ENCODE data around the gene NDUFV2. TPM values are rescaled to one million over a fixed set of nuclear protein-coding genes. Genes with fewer than 3 reads are reported as not detected.

The NDUFV2 gene
- total and polyA plus RNA-seq, 12 donors, result 362 to 1,061 (median 482) TPM

DNA sequence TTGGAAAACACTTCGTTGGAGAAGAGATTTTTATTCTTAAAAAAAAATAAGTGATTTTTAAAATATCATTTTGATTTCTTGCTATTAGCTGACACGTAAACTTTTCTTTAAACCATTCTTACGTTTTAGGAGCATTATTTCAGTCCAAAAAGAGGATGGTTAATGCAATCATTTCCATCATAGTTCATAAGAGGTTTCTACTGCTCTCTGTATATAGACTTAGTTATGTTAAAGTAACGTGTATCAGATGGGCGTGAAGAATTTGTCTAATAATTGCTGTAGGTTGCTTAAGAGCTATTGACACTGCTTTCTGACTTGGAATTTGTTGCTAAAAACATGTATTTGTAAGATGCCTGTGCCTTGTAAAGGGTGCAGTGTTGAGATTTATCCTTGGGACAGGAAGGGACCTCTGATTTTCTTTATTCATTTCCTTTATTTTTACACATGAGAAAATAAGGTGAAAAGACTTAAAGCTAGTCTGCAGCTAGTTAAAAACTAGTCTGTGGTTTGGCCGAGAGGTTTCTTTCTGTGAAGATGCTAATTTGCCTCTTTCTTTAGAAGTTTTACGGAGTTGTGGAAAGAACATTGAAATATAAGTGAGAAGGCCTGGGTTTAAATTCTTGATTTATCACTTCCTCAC, 37.0 kb downstream of the NDUFV2 start:
- ATAC-seq (no peak), DNase-seq (no peak)
- TF ChIP-seq, protein P1, sequence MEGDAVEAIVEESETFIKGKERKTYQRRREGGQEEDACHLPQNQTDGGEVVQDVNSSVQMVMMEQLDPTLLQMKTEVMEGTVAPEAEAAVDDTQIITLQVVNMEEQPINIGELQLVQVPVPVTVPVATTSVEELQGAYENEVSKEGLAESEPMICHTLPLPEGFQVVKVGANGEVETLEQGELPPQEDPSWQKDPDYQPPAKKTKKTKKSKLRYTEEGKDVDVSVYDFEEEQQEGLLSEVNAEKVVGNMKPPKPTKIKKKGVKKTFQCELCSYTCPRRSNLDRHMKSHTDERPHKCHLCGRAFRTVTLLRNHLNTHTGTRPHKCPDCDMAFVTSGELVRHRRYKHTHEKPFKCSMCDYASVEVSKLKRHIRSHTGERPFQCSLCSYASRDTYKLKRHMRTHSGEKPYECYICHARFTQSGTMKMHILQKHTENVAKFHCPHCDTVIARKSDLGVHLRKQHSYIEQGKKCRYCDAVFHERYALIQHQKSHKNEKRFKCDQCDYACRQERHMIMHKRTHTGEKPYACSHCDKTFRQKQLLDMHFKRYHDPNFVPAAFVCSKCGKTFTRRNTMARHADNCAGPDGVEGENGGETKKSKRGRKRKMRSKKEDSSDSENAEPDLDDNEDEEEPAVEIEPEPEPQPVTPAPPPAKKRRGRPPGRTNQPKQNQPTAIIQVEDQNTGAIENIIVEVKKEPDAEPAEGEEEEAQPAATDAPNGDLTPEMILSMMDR (IDR thresholded peaks at IDR 0.05), result no peak
- Histone ChIP-seq H3K36me3 (peaks cover 0 to 9% (median 0%) of the 10 kb centered on the region in 9 donors), H3K27ac (peak overlapping the region in 7 of 10 donors; percentile 2 to 96 (median 91)), H3K9me3 (no peaks in the 10 kb centered on the region), H3K4me1 (peaks cover 0 to 84% (median 68%) of the 10 kb centered on the region in 9 donors), H3K4me3 (peak overlapping the region in 7 of 10 donors; percentile 7 to 87 (median 72)), H3K27me3 (no peaks in the 10 kb centered on the region)
- intact Hi-C loops (cut with DNase I), result loop anchor here in 4 of 10 donors (5.0 kb wide), 2 partner anchors 32 to 37 kb away; partner anchors contain the start of gene NDUFV2 (in 3 of the 4)
- WGBS, 2 donors, result 45 to 56% methylated on average over 7 of the region's 7 CpGs

DNA sequence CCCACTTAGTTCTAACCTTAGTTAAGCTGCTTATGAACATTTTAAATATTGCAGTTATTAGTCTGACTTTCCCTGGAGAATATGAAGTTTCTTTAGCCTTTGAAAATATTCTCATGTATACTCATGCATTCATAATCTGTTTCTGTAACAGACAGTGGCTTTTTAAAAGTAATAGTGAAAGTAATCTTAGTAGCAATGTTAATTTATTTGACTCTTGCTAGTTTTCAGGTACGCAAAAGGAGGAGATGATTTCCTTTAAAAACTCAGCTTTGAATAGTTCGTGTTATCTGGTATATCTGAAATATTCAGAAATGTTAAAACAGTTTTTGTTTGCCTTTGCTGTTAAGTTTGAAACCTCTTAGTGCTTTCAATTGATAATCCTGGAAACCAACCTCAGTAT, 37.9 kb downstream of the NDUFV2 start:
- H3K4me1 ChIP-seq, result peaks cover 0 to 84% (median 71%) of the 10 kb centered on the region in 9 donors
- H3K36me3 ChIP-seq, result peaks cover 0 to under 1% (median 0%) of the 10 kb centered on the region in 9 donors
- H3K4me3 ChIP-seq, result peak overlapping the region in 4 of 10 donors; percentile 68 to 87 (median 79)
- no peak for DNase-seq
- 50 to 59% methylated on average over 2 of the region's 2 CpGs for WGBS, 2 donors
- H3K27me3 ChIP-seq, result no peaks in the 10 kb centered on the region
- no peaks in the 10 kb centered on the region for H3K9me3 ChIP-seq
- intact Hi-C loops (cut with DNase I), result loop anchor here in 1 of 10 donors (5.0 kb wide), 1 partner anchor 33 kb away; no protein-coding TSS in a partner anchor
- peak overlapping the region in 4 of 10 donors; percentile 3 to 93 (median 63) for H3K27ac ChIP-seq
- TF ChIP-seq, protein P1 (IDR thresholded peaks at IDR 0.05), result no peak
- ATAC-seq, result no peak

DNA sequence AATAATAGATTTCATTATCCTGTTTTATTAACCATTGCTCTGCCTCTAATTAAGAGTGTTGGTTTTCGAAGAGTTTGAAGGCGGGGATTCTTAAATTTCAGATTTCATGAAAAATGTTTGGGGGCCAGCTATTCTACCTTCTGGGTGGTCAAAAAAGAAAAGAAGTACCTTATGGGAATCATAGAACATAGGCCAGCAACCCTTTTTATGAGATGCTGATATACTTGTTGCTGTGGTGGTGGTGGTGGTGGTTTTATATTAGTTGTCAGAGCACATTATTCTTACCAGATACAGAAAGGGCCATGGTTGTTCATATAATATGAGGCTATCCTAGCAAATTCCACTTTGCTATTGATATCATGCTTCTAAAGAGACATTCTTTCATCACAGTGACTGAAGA, 38.5 kb downstream of the NDUFV2 start:
- Histone ChIP-seq H3K9me3 (no peaks in the 10 kb centered on the region), H3K4me1 (peaks cover 0 to 84% (median 71%) of the 10 kb centered on the region in 9 donors), H3K27me3 (no peaks in the 10 kb centered on the region), H3K36me3 (no peaks in the 10 kb centered on the region), H3K4me3 (no peak overlapping the region), H3K27ac (peak overlapping the region in 1 of 10 donors; percentile 93)
- TF ChIP-seq, protein P1 (IDR thresholded peaks at IDR 0.05), result no peak
- no peak for DNase-seq
- 96 to 97% methylated on average over 2 of the region's 2 CpGs for WGBS, 2 donors
- intact Hi-C loops (cut with DNase I), result loop anchor here in 1 of 10 donors (5.0 kb wide), 1 partner anchor 34 kb away; no protein-coding TSS in a partner anchor
- ATAC-seq, result no peak

DNA sequence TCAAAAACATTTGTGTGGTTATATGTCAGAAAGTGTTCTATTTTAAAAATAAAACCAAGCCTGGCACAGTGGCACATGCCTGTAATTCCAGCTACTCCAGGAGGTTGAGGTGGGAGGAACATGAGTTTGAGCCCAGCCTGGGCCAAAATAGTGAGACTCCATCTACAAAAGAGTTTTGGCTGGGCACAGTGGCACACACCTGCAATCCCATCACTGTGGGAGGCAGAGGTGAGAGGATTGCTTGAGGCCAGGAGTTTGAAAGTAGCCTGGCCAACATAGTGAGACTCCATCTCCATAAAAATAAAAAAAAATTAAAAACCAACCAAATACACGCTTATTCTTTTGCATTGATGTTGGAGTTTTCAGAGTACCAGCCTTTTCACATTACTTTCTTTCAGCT, 43.7 kb downstream of the NDUFV2 start:
- H3K4me3 ChIP-seq, result no peak overlapping the region
- H3K4me1 ChIP-seq, result peaks cover 2 to 100% (median 81%) of the 10 kb centered on the region in 9 donors
- H3K9me3 ChIP-seq, result no peaks in the 10 kb centered on the region
- TF ChIP-seq, protein P1 (IDR thresholded peaks at IDR 0.05), result no peak
- H3K36me3 ChIP-seq, result no peaks in the 10 kb centered on the region
- intact Hi-C loops (cut with DNase I), result loop anchor here in 2 of 10 donors (5.0 kb wide), 2 partner anchors 64 to 69 kb away; no protein-coding TSS in a partner anchor
- WGBS, 2 donors, result 86 to 94% methylated on average over 1 of the region's 1 CpG
- H3K27ac ChIP-seq, result peak overlapping the region in 2 of 10 donors; percentile 13 to 69
- DNase-seq, result no peak
- no peaks in the 10 kb centered on the region for H3K27me3 ChIP-seq
- ATAC-seq, result peak in 1 of 8 donors; percentile 27
